GM12878 (cell line): ENCODE measurements around the gene CUEDC1. TPM values are rescaled to one million over a fixed set of nuclear protein-coding genes. Genes with fewer than 3 reads are reported as not detected.
A peak's percentile ranks its signal among the peaks of the same experiment; 100 is the strongest.

Source experiments
- BCLAF1 ChIP-seq: fragments of 450-650 bp; IDR thresholded peaks from 2 replicates; pipeline ENCODE4 v1.6.1; 2017; ENCODE audit warnings: antibody characterized with exemption, mild to moderate bottlenecking, moderate library complexity
- CTCF ChIP-seq, 3 experiments: IDR thresholded peaks in 2 of 3; conservative IDR thresholded peaks in 1 of 3; 2 replicates each; pipeline ENCODE4 v1.5.1; 2011; ENCODE audit warnings: low read depth in 3 of 3, low read length in 3 of 3, mild to moderate bottlenecking in 3 of 3, control low read depth in 2 of 3, moderate library complexity in 2 of 3, inconsistent platforms in 1 of 3, mixed read lengths in 1 of 3; ENCODE audit not compliant: control insufficient read depth in 2 of 3, insufficient read depth in 1 of 3; ENCODE audit errors: extremely low read depth in 1 of 3
- HCFC1 ChIP-seq: fragments of 150-350 bp; IDR thresholded peaks from 2 replicates; pipeline ENCODE4 v1.6.1; 2014; ENCODE audit warnings: low read length
- MXI1 ChIP-seq: fragments of 150-350 bp; IDR thresholded peaks from 2 replicates; pipeline ENCODE4 v1.6.1; 2011; ENCODE audit warnings: low read depth, mild to moderate bottlenecking, inconsistent platforms, low read length, improper control_type of control experiment
- NFIC ChIP-seq: IDR thresholded peaks from 2 replicates; pipeline ENCODE4 v1.6.1; 2012; ENCODE audit warnings: low read depth, mild to moderate bottlenecking, inconsistent platforms, low read length, moderate library complexity
- NFYB ChIP-seq: IDR thresholded peaks from 2 replicates; pipeline ENCODE4 v1.6.1; 2011; ENCODE audit warnings: low read depth, mild to moderate bottlenecking, low read length, improper control_type of control experiment, moderate library complexity; ENCODE audit not compliant: insufficient read depth
- PML ChIP-seq: IDR thresholded peaks from 2 replicates; pipeline ENCODE4 v1.6.1; 2012; ENCODE audit warnings: low read length, inconsistent platforms
- POU2F2 ChIP-seq: IDR thresholded peaks from 3 replicates; pipeline ENCODE4 v1.6.1; 2011; ENCODE audit warnings: low read depth, mild to moderate bottlenecking, low read length, borderline replicate concordance
- YY1 ChIP-seq: IDR thresholded peaks from 2 replicates; pipeline ENCODE4 v1.6.1; 2011; ENCODE audit warnings: low read depth, mild to moderate bottlenecking, low read length
- ZNF592 ChIP-seq: fragments of 450-650 bp; IDR thresholded peaks from 2 replicates; pipeline ENCODE4 v1.6.1; 2017; ENCODE audit warnings: mild to moderate bottlenecking, moderate library complexity
- polyA plus RNA-seq, 11 experiments: library from polyadenylated mRNA; depleted of rRNA in 4 of 11; unstranded in 6 of 11; stranded (reverse) in 5 of 11; fragments of >200 nt; fragmentation: Nextera tagmentation in 4 of 11; fragmentation: Illumina TruSeq in 1 of 11; extraction: Ambion mirVana in 4 of 11; extraction: Trizol in 1 of 11; gene quantifications; 1 replicate in 1 of 11; 2 replicates in 10 of 11; pipeline versions ENCODE4 v1.2.1 to v1.2.3, GENCODE V29; 2011 to 2016; ENCODE audit warnings: inconsistent platforms in 2 of 11, missing spikeins in 2 of 11, low read depth in 1 of 11
- total RNA-seq, 4 experiments: library from RNA; depleted of rRNA in 3 of 4; stranded (reverse); fragments of >200 nt in 3 of 4; fragmentation: Illumina TruSeq in 1 of 4; extraction: Trizol in 1 of 4; gene quantifications; 2 replicates each; pipeline versions ENCODE4 v1.2.1 to v1.2.3, GENCODE V29; 2013 to 2021

Gene CUEDC1
- total and polyA plus RNA-seq, 10 of the 15 experiments (the other 5 are each of a cell fraction or from before 2014, with no cell fraction given), result 0.24 to 7.4 (median 1.8) TPM

GRCh38 chr17:57995076-57995956, 40.1 kb upstream of the CUEDC1 start (continued):
- TF ChIP-seq ZNF592 (no peak), NFIC (no peak), YY1 (peak; percentile 59), BCLAF1 (no peak), POU2F2 (0 out of 3 replicates have a peak, but pooled peaks have one; percentile 16), MXI1 (no peak), PML (peak; percentile 74), NFYB (no peak), HCFC1 (no peak), CTCF (IDR thresholded peaks at IDR 0.05 in 2 of 3, conservative IDR thresholded peaks at IDR 0.05 in 1 of 3; ENCODE audit: control insufficient read depth in 2 of 3, extremely low read depth in 1 of 3, insufficient read depth in 1 of 3, low read depth in 3 of 3, low read length in 3 of 3) (peak; percentile 69 to 81 (median 75))
- TF ChIP-seq, all 136 proteins: peak for 12
